Inferior parietal cortex (tissue), 1 donor: ENCODE data around the gene LIMS3.
"Not testable (repeated sequence)": the region's sequence is repeated elsewhere in the genome, so short reads cannot be mapped to it uniquely, and the experiment has no call there.

Experiments
- DNase-seq: peaks from one replicate; pipeline ENCODE4 v3.0.0-alpha.2; 2016; ENCODE audit errors: extremely low spot score

The LIMS3 gene

GRCh38 chr2:109924481-109924880 is 26.0 kb downstream of the LIMS3 start:
- not testable (repeated sequence) for DNase-seq

GRCh38 chr2:109927803-109928202 is 29.3 kb downstream of the LIMS3 start:
- DNase-seq = not testable (repeated sequence)

- DNase-seq = not testable (repeated sequence)
Observed at GRCh38 chr2:109929222-109929621, 30.7 kb downstream of the LIMS3 start.

GRCh38 chr2:109936534-109936933 is 38.0 kb downstream of the LIMS3 start:
- not testable (repeated sequence) for DNase-seq

GRCh38 chr2:109945362-109945761 is 46.9 kb downstream of the LIMS3 start:
- not testable (repeated sequence) for DNase-seq

GRCh38 chr2:109947262-109947958 is 48.9 kb downstream of the LIMS3 start:
- not testable (repeated sequence) for DNase-seq

GRCh38 chr2:109947959-109948520 is 49.6 kb downstream of the LIMS3 start:
- DNase-seq = not testable (repeated sequence)

- not testable (repeated sequence) for DNase-seq
Observed at GRCh38 chr2:109950146-109950843, 51.8 kb downstream of the LIMS3 start.

GRCh38 chr2:109963942-109964341 is 65.5 kb downstream of the LIMS3 start:
- DNase-seq = not testable (repeated sequence)

GRCh38 chr2:109965482-109965881 is 67.0 kb downstream of the LIMS3 start:
- DNase-seq = not testable (repeated sequence)

GRCh38 chr2:109966107-109966736 is 67.7 kb downstream of the LIMS3 start:
- not testable (repeated sequence) for DNase-seq

- DNase-seq = not testable (repeated sequence)
Observed at GRCh38 chr2:109966858-109967257, 68.4 kb downstream of the LIMS3 start.

- DNase-seq = not testable (repeated sequence)
Observed at GRCh38 chr2:109969864-109970263, 71.4 kb downstream of the LIMS3 start.

- not testable (repeated sequence) for DNase-seq
Observed at GRCh38 chr2:109971710-109972109, 73.2 kb downstream of the LIMS3 start.
